HEK293T (cell line): ENCODE measurements around the gene GABPB1.

ENCODE experiments used
- ARNT ChIP-seq: fragments of 450-650 bp; IDR thresholded peaks from 2 replicates; pipeline ENCODE4 v1.6.1; 2017; ENCODE audit warnings: mild to moderate bottlenecking
- FOXA1 ChIP-seq: fragments of 450-650 bp; IDR thresholded peaks from 2 replicates; pipeline ENCODE4 v1.6.1; 2016; ENCODE audit warnings: mild to moderate bottlenecking
- FOXK2 ChIP-seq: fragments of 450-650 bp; IDR thresholded peaks from 2 replicates; pipeline ENCODE4 v1.6.1; 2016; ENCODE audit warnings: mild to moderate bottlenecking
- FOXM1 ChIP-seq: fragments of 450-650 bp; IDR thresholded peaks from 2 replicates; pipeline ENCODE4 v1.6.1; 2017; ENCODE audit warnings: mild to moderate bottlenecking, borderline replicate concordance
- HDGF ChIP-seq: fragments of 450-650 bp; IDR thresholded peaks from 2 replicates; pipeline ENCODE4 v1.6.1; 2017; ENCODE audit warnings: antibody characterized with exemption, borderline replicate concordance
- LEF1 ChIP-seq: fragments of 450-650 bp; IDR thresholded peaks from 2 replicates; pipeline ENCODE4 v1.6.1; 2017; ENCODE audit warnings: mild to moderate bottlenecking, borderline replicate concordance
- SP1 ChIP-seq: fragments of 450-650 bp; IDR thresholded peaks from 2 replicates; pipeline ENCODE4 v1.6.1; 2017
- TARDBP ChIP-seq: fragments of 450-650 bp; IDR thresholded peaks from 2 replicates; pipeline ENCODE4 v1.6.1; 2016
- TF ChIP-seq, protein P1 (sequence below): fragments of 450-650 bp; IDR thresholded peaks from 2 replicates; pipeline ENCODE4 v1.6.1; 2016

DNA sequence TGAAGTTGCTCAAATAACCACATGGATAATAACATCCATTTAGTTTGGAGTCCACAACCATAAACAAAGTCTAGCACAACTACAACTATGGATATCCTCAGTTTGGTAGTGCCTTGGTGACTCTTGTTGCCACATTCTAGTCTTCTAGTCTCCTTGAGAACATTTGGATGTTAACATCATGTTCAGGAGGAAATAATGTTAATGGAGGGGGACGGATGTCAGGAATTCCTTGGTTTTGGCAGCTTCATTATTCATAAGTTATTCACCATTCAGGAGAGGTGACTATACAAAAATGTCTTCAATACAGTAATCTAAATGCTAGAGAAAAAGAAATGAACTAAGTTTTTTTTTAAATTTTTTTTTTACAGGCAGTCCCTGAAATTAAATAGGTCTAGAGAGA, 26.4 kb upstream of the GABPB1 start:
- TF ChIP-seq SP1 (no peak), FOXK2 (no peak), FOXM1 (no peak), TARDBP (no peak), LEF1 (no peak), ARNT (no peak), FOXA1 (no peak), HDGF (no peak)
- TF ChIP-seq, protein P1, sequence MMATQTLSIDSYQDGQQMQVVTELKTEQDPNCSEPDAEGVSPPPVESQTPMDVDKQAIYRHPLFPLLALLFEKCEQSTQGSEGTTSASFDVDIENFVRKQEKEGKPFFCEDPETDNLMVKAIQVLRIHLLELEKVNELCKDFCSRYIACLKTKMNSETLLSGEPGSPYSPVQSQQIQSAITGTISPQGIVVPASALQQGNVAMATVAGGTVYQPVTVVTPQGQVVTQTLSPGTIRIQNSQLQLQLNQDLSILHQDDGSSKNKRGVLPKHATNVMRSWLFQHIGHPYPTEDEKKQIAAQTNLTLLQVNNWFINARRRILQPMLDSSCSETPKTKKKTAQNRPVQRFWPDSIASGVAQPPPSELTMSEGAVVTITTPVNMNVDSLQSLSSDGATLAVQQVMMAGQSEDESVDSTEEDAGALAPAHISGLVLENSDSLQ: no peak
